Neuron (in vitro differentiated cells): ENCODE results near the gene PLA2G7.

ENCODE experiments used
- H2AFZ ChIP-seq: one replicate; pipeline ENCODE4 v1.6.1; 2013; ENCODE audit warnings: low read depth, mild to moderate bottlenecking, inconsistent platforms, low read length, moderate library complexity
- H3K27me3 ChIP-seq: one replicate; pipeline ENCODE4 v1.6.1; 2013; ENCODE audit warnings: low read length; ENCODE audit not compliant: insufficient read depth
- H3K36me3 ChIP-seq: one replicate; pipeline ENCODE4 v1.6.1; 2013; ENCODE audit warnings: low read length; ENCODE audit not compliant: insufficient read depth
- H3K4me1 ChIP-seq: one replicate; pipeline ENCODE4 v1.6.1; 2013; ENCODE audit warnings: low read length; ENCODE audit not compliant: insufficient read depth
- H3K4me3 ChIP-seq: 2 replicates; pipeline ENCODE4 v1.5.1; 2013; ENCODE audit warnings: mild to moderate bottlenecking, low read length, moderate library complexity
- H3K9me3 ChIP-seq: one replicate; pipeline ENCODE4 v1.6.1; 2013; ENCODE audit warnings: low read length

Gene PLA2G7

GRCh38 chr6:46690141-46690755, 44.9 kb downstream of the PLA2G7 start:
- Histone ChIP-seq H3K36me3 (no peaks in the 10 kb centered on the region), H3K27me3 (no peaks in the 10 kb centered on the region), H3K4me1 (no peaks in the 10 kb centered on the region), H2AFZ (no peak overlapping the region), H3K4me3 (no peak overlapping the region), H3K9me3 (no peaks in the 10 kb centered on the region)

GRCh38 chr6:46689657-46690056, 45.5 kb downstream of the PLA2G7 start:
- H3K9me3 ChIP-seq, result no peaks in the 10 kb centered on the region
- H3K36me3 ChIP-seq, result no peaks in the 10 kb centered on the region
- no peak overlapping the region for H2AFZ ChIP-seq
- no peaks in the 10 kb centered on the region for H3K27me3 ChIP-seq
- H3K4me3 ChIP-seq, result no peak overlapping the region
- H3K4me1 ChIP-seq, result no peaks in the 10 kb centered on the region

- H2AFZ ChIP-seq, result no peak overlapping the region
- H3K36me3 ChIP-seq, result no peaks in the 10 kb centered on the region
- H3K9me3 ChIP-seq, result no peaks in the 10 kb centered on the region
- no peak overlapping the region for H3K4me3 ChIP-seq
- H3K27me3 ChIP-seq, result no peaks in the 10 kb centered on the region
- H3K4me1 ChIP-seq, result no peaks in the 10 kb centered on the region
Observed at GRCh38 chr6:46688966-46689335, 46.2 kb downstream of the PLA2G7 start.

GRCh38 chr6:46688117-46688965, 46.8 kb downstream of the PLA2G7 start:
- no peak overlapping the region for H3K4me3 ChIP-seq
- H3K4me1 ChIP-seq, result no peaks in the 10 kb centered on the region
- H3K9me3 ChIP-seq, result no peaks in the 10 kb centered on the region
- no peaks in the 10 kb centered on the region for H3K36me3 ChIP-seq
- no peak overlapping the region for H2AFZ ChIP-seq
- no peaks in the 10 kb centered on the region for H3K27me3 ChIP-seq

GRCh38 chr6:46687619-46688097, 47.5 kb downstream of the PLA2G7 start, which contains the start of gene TDRD6:
TSS of gene TDRD6 (plus strand) at chr6:46687885. CDS start at chr6:46688129, 244 bp downstream.
- Histone ChIP-seq H2AFZ (no peak within 1 kb of the TSS), H3K9me3 (no peaks in the 10 kb centered on the region), H3K36me3 (no peaks in the 10 kb centered on the region), H3K27me3 (no peaks in the 10 kb centered on the region), H3K4me3 (no peak within 1 kb of the TSS), H3K4me1 (no peaks in the 10 kb centered on the region)

- Histone ChIP-seq H3K9me3 (no peaks in the 10 kb centered on the region), H3K4me1 (no peaks in the 10 kb centered on the region), H3K27me3 (no peaks in the 10 kb centered on the region), H2AFZ (no peak overlapping the region), H3K4me3 (no peak overlapping the region), H3K36me3 (no peaks in the 10 kb centered on the region)
Observed at GRCh38 chr6:46684771-46685170, 50.4 kb downstream of the PLA2G7 start.

GRCh38 chr6:46677314-46677654, 57.9 kb downstream of the PLA2G7 start:
- H3K9me3 ChIP-seq, result no peaks in the 10 kb centered on the region
- no peaks in the 10 kb centered on the region for H3K4me1 ChIP-seq
- H3K27me3 ChIP-seq, result no peaks in the 10 kb centered on the region
- H3K4me3 ChIP-seq, result no peak overlapping the region
- no peaks in the 10 kb centered on the region for H3K36me3 ChIP-seq
- no peak overlapping the region for H2AFZ ChIP-seq

GRCh38 chr6:46676604-46677313, 58.4 kb downstream of the PLA2G7 start:
- Histone ChIP-seq H3K27me3 (no peaks in the 10 kb centered on the region), H3K36me3 (no peaks in the 10 kb centered on the region), H2AFZ (no peak overlapping the region), H3K4me3 (no peak overlapping the region), H3K9me3 (no peaks in the 10 kb centered on the region), H3K4me1 (no peaks in the 10 kb centered on the region)

- Histone ChIP-seq H3K9me3 (no peaks in the 10 kb centered on the region), H3K36me3 (no peaks in the 10 kb centered on the region), H2AFZ (no peak overlapping the region), H3K4me3 (no peak overlapping the region), H3K27me3 (no peaks in the 10 kb centered on the region), H3K4me1 (no peaks in the 10 kb centered on the region)
Observed at GRCh38 chr6:46674410-46674809, 60.8 kb downstream of the PLA2G7 start.

- Histone ChIP-seq H3K36me3 (no peaks in the 10 kb centered on the region), H3K4me3 (no peak overlapping the region), H3K27me3 (no peaks in the 10 kb centered on the region), H2AFZ (no peak overlapping the region), H3K9me3 (no peaks in the 10 kb centered on the region), H3K4me1 (no peaks in the 10 kb centered on the region)
Observed at GRCh38 chr6:46667377-46667776, 67.8 kb downstream of the PLA2G7 start.

GRCh38 chr6:46661483-46661882, 73.7 kb downstream of the PLA2G7 start:
- Histone ChIP-seq H2AFZ (no peak overlapping the region), H3K4me1 (no peaks in the 10 kb centered on the region), H3K9me3 (no peaks in the 10 kb centered on the region)

GRCh38 chr6:46657642-46658041, 77.5 kb downstream of the PLA2G7 start:
- Histone ChIP-seq H2AFZ (no peak overlapping the region), H3K4me1 (peaks cover 4% of the 10 kb centered on the region), H3K27me3 (peaks cover 13% of the 10 kb centered on the region), H3K36me3 (no peaks in the 10 kb centered on the region), H3K4me3 (no peak overlapping the region), H3K9me3 (no peaks in the 10 kb centered on the region)

More at GRCh38 chr6:46661483-46661882, 73.7 kb downstream of the PLA2G7 start:
- Histone ChIP-seq H3K36me3 (no peaks in the 10 kb centered on the region), H3K4me3 (no peak overlapping the region), H3K27me3 (no peaks in the 10 kb centered on the region)

- H2AFZ ChIP-seq, result no peak overlapping the region
- peaks cover 13% of the 10 kb centered on the region for H3K27me3 ChIP-seq
- peaks cover 11% of the 10 kb centered on the region for H3K4me1 ChIP-seq
- H3K36me3 ChIP-seq, result no peaks in the 10 kb centered on the region
- H3K4me3 ChIP-seq, result no peak overlapping the region
- no peaks in the 10 kb centered on the region for H3K9me3 ChIP-seq
Observed at GRCh38 chr6:46655803-46656202, 79.4 kb downstream of the PLA2G7 start.
